ENCODE data around the gene RASA3.

The RASA3 gene

GRCh38 chr13:114068656-114069318 lies 63.6 kb downstream of the RASA3 start:
- no peak for DNase-seq (ENCODE audit: low read depth, low spot score)
- TF ChIP-seq CTCF (IDR thresholded peaks at IDR 0.05; ENCODE audit: low read depth, low read length): no peak
- no peak overlapping the region for H3K4me3 ChIP-seq (ENCODE audit: low read depth, low read length)
- in situ Hi-C loops (cut with HindIII; ENCODE audit: low sequenced_read_pairs): no loop called here

GRCh38 chr13:114067886-114068651 lies 64.4 kb downstream of the RASA3 start:
- no peak overlapping the region for H3K4me3 ChIP-seq (ENCODE audit: low read depth, low read length)
- DNase-seq (ENCODE audit: low read depth, low spot score): no peak
- in situ Hi-C loops (cut with HindIII; ENCODE audit: low sequenced_read_pairs): no loop called here
- no peak for TF ChIP-seq CTCF (IDR thresholded peaks at IDR 0.05; ENCODE audit: low read depth, low read length)

DNA sequence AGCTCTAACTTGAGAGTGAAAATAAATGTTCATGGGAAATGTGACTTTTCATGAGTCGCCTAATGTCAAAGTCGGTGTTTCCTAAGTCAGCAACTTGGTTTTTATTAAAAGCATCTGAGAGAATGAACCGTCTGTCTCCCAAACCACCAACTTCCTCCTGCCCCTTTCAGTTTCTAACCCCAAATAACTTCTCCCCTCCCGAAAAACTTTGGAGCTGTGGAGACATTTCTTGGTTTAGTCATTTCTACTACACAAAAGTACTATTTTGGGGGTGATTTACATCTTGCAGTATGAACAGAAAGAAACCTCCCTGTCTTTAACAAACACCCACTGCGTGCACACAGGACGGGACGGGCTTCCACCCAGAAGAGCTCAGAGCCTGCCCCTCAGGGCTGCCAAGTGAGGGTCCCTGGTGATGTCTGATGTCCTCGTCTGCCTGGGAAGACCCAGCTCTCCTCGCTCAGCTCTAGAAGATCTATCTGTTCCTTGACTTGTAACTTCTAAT lies 65.0 kb downstream of the RASA3 start:
- in situ Hi-C loops (cut with HindIII; ENCODE audit: low sequenced_read_pairs): no loop called here
- TF ChIP-seq CTCF (IDR thresholded peaks at IDR 0.05; ENCODE audit: low read depth, low read length): no peak
- DNase-seq (ENCODE audit: low read depth, low spot score): peak; percentile 60
- H3K4me3 ChIP-seq (ENCODE audit: low read depth, low read length): no peak overlapping the region

DNA sequence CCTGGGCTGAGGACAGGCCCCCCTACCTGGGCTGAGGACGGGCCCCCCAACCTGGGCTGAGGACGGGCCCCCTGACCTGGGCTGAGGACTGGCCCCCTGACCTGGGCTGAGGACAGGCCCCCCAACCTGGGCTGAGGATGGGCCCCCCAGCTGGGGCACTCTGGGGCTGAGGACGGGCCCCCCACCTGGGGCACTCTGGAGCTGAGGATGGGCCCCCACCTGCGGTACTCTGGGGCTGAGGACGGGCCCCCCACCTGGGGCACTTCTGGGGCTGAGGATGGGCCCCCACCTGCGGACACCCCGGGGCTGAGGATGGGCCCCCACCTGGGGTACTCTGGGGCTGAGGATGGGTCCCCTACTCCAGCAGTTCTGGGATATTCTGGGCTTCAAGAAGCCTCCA lies 65.5 kb downstream of the RASA3 start:
- DNase-seq (ENCODE audit: low read depth, low spot score): no peak
- no peak overlapping the region for H3K4me3 ChIP-seq (ENCODE audit: low read depth, low read length)
- in situ Hi-C loops (cut with HindIII; ENCODE audit: low sequenced_read_pairs): no loop called here
- TF ChIP-seq CTCF (IDR thresholded peaks at IDR 0.05; ENCODE audit: low read depth, low read length): no peak

- DNase-seq (ENCODE audit: low read depth, low spot score): no peak
- no peak overlapping the region for H3K4me3 ChIP-seq (ENCODE audit: low read depth, low read length)
- no peak for TF ChIP-seq CTCF (IDR thresholded peaks at IDR 0.05; ENCODE audit: low read depth, low read length)
- in situ Hi-C loops (cut with HindIII; ENCODE audit: low sequenced_read_pairs): no loop called here
Measured at GRCh38 chr13:114065926-114066774, 66.3 kb downstream of the RASA3 start.

All from astrocyte of the spinal cord (primary cell).